Measurements from ENCODE around the gene RUNX2. TPM values are rescaled to one million over a fixed set of nuclear protein-coding genes. Genes with fewer than 3 reads are reported as not detected.

RUNX2 gene
- total RNA-seq, 4 donors from 2014 or later = 1.4 to 3.6 (median 2.3) TPM

GRCh38 chr6:45305546-45305945 lies 22.6 kb upstream of the RUNX2 start:
- intact Hi-C loops (cut with DNase I) = no loop called here
- WGBS, 2 donors = 63 to 67% methylated on average over 1 of the region's 1 CpG
- DNase-seq = no peak
- Histone ChIP-seq H3K36me3 (no peaks in the 10 kb centered on the region), H3K4me3 (no peak overlapping the region), H3K4me1 (no peaks in the 10 kb centered on the region), H3K9me3 (peaks cover 0 to 15% (median 0%) of the 10 kb centered on the region in 3 donors), H3K27me3 (no peaks in the 10 kb centered on the region), H3K27ac (no peak overlapping the region)
- TF ChIP-seq CTCF (IDR thresholded peaks at IDR 0.05) (no peak), POLR2A (IDR thresholded peaks at IDR 0.05) (no peak)

- H3K27ac ChIP-seq = no peak overlapping the region
- intact Hi-C loops (cut with DNase I) = no loop called here
- no peak overlapping the region for H3K4me3 ChIP-seq
- no peaks in the 10 kb centered on the region for H3K4me1 ChIP-seq
- H3K27me3 ChIP-seq = no peaks in the 10 kb centered on the region
- no peak for TF ChIP-seq POLR2A (IDR thresholded peaks at IDR 0.05)
- H3K36me3 ChIP-seq = no peaks in the 10 kb centered on the region
- no peak for DNase-seq
- H3K9me3 ChIP-seq = peaks cover 0 to 15% (median 0%) of the 10 kb centered on the region in 3 donors
- WGBS, 2 donors = 73 to 80% methylated on average over 4 to 7 of the region's 7 CpGs
Measured at GRCh38 chr6:45310118-45310788, 17.9 kb upstream of the RUNX2 start.

DNA sequence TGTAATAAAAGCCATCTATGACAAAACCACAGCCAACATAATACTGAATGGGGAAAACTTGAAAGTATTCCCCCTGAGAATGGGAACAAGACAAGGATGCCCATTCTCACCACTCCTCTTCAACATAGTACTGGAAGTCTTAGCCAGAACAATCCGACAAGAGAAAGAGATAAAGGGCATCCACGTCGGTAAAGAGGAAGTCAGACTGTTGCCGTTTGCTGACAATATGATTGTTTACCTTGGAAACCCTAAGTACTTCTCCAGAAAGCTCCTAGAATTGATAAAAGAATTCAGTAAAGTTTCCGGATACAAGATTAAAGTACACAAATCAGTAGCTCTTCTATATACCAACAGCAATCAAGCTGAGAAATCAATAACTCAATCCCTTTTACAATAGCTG lies 14.0 kb upstream of the RUNX2 start:
- no peaks in the 10 kb centered on the region for H3K4me1 ChIP-seq
- H3K36me3 ChIP-seq = no peaks in the 10 kb centered on the region
- WGBS, 2 donors = 53 to 55% methylated on average over 5 of the region's 5 CpGs
- TF ChIP-seq CTCF (IDR thresholded peaks at IDR 0.05) (no peak), POLR2A (IDR thresholded peaks at IDR 0.05) (no peak)
- H3K9me3 ChIP-seq = no peaks in the 10 kb centered on the region
- no peaks in the 10 kb centered on the region for H3K27me3 ChIP-seq
- H3K27ac ChIP-seq = no peak overlapping the region
- intact Hi-C loops (cut with DNase I) = no loop called here
- no peak for DNase-seq
- H3K4me3 ChIP-seq = no peak overlapping the region

DNA sequence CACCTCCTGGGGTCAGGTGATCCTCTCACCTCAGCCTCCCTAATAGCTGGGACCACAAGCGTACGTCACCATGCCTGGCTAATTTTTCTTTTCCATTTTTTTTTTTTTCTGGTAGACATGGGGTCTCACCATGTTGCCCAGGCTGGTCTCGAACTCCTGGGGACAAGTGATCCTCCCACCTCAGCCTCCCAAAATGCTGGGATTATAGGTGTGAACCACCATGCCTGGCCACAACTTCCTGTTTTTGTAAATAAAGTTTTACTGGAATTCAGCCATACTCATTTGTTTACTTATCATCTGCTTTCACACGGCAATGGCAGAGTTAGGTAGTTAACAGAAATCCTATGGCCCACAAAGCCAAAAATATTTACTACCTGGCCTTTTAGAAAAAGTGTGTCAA lies 7.8 kb upstream of the RUNX2 start:
- H3K36me3 ChIP-seq = no peaks in the 10 kb centered on the region
- H3K4me3 ChIP-seq = no peak overlapping the region
- no peak for DNase-seq
- H3K27ac ChIP-seq = no peak overlapping the region
- intact Hi-C loops (cut with DNase I) = no loop called here
- no peaks in the 10 kb centered on the region for H3K9me3 ChIP-seq
- TF ChIP-seq POLR2A (IDR thresholded peaks at IDR 0.05) (no peak), CTCF (IDR thresholded peaks at IDR 0.05) (no peak)
- no peaks in the 10 kb centered on the region for H3K27me3 ChIP-seq
- H3K4me1 ChIP-seq = no peaks in the 10 kb centered on the region
- WGBS, 2 donors = 86 to 87% methylated on average over 4 of the region's 4 CpGs

GRCh38 chr6:45323656-45324224 lies 4.4 kb upstream of the RUNX2 start:
- H3K4me3 ChIP-seq = no peak overlapping the region
- WGBS, 2 donors = 39 to 50% methylated on average over 3 of the region's 3 CpGs
- peaks cover 0 to 4% (median 0%) of the 10 kb centered on the region in 3 donors for H3K4me1 ChIP-seq
- H3K9me3 ChIP-seq = no peaks in the 10 kb centered on the region
- TF ChIP-seq POLR2A (IDR thresholded peaks at IDR 0.05) (no peak), CTCF (IDR thresholded peaks at IDR 0.05) (no peak)
- no peak overlapping the region for H3K27ac ChIP-seq
- intact Hi-C loops (cut with DNase I) = no loop called here
- DNase-seq = no peak
- no peaks in the 10 kb centered on the region for H3K27me3 ChIP-seq
- H3K36me3 ChIP-seq = no peaks in the 10 kb centered on the region

All from esophagus squamous epithelium (tissue), 5 donors.